GM21717 (cell line): Measurements from ENCODE around the gene MAGIX.
"Not testable (repeated sequence)": the region's sequence is repeated elsewhere in the genome, so short reads cannot be mapped to it uniquely, and the experiment has no call there.

ENCODE experiments used
- ATAC-seq: cut with Tn5 transposase; IDR thresholded peaks from one replicate; pipeline ENCODE4 v1.9.1; 2021; ENCODE audit warnings: mild to moderate bottlenecking, moderate library complexity; ENCODE audit not compliant: unreplicated experiment

The MAGIX gene

DNA sequence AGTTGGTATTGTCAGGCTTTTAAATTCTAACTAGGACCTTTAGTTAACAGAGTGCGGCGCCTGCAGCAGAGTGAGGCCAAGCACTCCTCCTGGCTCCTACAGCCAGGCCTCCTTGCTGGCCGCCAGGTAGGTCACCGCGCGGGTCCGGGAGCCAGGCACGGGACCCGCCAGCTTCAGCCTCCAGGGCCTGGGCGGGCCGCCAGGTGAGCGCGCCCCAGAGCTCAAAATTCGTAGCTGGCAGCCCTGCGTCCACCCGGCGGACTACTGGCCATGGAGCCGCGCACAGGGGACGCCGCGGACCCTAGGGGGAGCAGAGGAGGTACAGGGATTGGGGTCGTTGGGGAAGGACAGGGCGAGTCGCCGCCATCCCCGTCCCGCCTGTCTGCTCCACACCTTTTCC is at the start of gene MAGIX:
Gene MAGIX (plus strand): TSS at position 139 of the 400 bp plus-strand sequence. CDS start 132 bp downstream, at position 271.
- no peak for ATAC-seq

DNA sequence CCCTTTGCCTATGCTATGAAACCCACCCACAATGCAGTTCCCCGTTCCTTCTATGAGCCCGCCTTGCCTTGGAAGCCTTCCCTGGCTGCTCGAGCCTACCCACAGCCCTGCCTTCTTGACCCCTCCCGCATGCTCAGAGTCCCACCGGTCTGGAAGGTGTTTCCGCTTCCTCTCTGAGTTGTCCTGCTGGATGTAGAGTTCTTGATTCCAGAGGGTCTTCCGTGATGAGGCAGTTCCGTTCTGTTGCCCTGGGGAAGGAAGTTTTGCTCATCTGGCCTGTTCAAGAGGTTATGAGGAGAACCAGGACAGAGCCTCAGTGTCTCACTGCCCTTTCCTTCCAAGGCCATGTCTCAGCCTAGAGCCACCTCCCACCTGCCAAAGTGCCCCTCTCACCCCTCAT is 46.5 kb upstream of the MAGIX start:
- no peak for ATAC-seq

DNA sequence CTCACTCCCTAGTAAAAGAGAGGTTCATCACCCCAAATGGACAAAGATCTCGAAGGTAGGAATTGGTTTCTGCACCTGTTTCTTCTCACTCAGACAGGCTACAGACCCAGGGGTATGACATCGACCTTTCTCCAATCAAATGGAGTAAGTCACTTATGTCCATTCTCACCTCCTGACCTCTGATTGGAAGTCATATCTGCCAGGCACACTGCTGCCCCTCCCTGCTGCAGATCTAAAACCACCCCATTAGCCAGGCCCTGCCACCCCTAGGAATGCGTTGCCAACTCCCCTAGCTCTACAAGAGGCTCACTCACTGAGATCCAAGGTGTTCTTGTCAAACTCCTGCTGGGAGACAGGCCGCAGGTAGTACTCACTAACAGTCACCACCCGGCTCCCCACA is 45.8 kb upstream of the MAGIX start:
- no peak for ATAC-seq

DNA sequence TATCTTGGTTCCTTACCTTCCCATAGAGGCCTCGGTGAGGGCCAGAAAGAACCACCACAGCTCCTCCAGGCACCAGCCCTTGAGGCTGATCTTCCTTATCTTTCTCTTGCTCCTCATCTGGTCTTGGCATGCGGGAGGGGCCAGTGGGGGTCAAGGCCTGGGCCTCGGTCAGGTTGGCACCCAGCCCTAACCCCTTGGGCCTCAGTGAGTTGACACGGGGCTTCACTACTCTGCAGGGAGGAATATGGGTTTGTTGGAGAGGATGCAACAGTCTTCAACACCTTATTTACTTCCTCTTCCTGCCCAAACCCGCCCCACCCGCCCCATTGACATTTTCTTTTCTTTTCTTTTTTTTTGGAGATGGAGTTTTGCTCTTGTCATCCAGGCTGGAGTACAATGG is 45.0 kb upstream of the MAGIX start:
- ATAC-seq = no peak

DNA sequence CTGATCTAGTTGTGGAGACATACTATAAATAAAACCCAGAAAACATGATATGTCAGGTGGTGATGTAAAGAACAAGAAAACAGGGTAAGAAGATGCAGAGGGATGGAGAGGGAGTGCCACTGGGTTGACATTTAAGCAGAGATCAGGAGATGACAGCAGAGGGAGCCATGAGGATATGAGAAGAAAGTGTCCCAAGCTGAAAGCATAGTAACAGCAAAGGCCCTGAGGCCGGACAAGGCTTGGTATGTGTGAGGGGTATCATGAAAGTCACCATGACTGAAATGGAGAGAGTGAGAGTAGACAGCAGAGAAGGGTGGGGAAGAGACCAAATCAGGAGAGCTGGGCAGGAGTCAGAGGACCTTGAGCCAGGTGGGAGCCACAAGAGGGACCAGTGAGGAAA is 42.5 kb upstream of the MAGIX start:
- no peak for ATAC-seq

DNA sequence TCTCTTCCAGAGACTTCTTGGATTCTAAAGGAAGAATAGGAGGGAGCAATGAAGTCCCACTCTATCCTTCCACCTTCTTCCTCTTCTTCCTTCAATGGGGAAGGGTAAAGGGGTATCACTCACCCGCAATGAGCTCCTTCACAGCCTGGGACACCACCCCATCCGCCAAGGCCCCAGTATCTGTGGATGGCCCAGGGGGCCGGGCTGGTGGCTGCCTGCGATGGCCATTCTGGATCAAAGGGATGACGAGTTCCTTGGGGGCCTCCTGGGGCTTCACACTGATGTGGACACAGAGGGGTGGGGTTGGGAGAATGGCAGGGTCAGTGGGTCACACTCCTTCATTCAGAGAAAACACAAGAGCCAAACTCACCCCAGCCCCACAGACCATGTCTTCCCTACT is 40.1 kb upstream of the MAGIX start:
- no peak for ATAC-seq

DNA sequence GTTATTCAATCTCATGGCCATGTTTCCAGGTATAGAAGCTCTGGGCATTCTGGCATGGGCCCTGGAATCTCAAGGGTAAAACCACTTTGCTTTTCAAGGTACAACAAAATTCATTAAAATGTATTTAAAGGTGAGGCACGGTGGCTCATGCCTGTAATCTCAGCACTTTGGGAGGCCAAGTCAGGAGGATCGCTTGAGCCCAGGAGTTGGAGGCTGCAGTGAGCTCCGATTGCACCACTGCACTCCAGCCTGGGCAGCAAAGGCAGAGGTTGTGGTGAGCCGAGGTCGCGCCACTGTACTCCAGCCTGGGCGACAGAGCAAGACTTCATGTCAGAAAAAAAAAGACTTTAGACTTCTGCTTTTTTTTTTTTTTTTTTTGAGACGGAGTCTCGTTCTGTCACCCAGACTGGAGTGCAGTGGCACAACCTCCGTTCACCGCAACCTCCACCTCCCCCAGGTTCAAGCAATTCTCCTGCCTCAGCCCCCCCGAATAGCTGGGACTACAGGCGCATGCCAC is 34.8 kb upstream of the MAGIX start:
- not testable (repeated sequence) for ATAC-seq

DNA sequence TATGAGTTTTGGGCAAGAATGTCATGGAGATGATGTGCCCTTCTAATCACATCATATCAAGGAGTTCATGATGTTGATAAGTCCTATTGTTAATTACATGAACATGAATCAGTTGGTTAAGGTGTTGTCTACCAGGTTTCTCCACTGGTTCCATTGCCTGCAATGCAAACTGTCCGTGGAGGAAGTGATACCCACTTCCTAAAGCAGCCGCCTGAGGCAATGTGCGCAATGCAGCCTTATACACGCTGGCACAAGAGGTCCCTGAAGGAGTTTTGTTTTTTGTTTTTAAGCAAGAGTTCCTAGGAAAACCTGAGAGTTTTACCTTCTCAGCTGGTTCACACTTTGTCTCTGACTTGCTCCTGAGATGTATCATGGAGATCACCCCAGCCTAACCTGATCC is 33.1 kb upstream of the MAGIX start:
- ATAC-seq = no peak

DNA sequence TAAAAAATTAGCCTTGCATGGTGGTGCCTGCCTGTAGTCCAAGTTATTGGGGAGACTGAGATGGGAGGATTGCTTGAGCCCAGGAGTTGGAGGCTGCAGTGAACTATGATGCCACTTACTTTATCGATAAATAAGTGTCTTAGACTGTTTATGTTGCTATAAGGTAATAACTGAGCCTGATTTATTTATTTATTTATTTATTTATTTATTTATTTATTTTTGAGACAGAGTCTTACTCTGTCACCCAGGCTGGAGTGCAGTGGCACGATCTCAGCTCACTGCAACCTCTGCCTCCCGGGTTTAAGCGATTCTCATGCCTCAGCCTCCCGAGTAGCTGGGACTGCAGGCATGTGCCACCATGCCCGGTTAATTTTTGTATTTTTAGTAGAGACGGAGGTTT is 30.3 kb upstream of the MAGIX start:
- not testable (repeated sequence) for ATAC-seq

DNA sequence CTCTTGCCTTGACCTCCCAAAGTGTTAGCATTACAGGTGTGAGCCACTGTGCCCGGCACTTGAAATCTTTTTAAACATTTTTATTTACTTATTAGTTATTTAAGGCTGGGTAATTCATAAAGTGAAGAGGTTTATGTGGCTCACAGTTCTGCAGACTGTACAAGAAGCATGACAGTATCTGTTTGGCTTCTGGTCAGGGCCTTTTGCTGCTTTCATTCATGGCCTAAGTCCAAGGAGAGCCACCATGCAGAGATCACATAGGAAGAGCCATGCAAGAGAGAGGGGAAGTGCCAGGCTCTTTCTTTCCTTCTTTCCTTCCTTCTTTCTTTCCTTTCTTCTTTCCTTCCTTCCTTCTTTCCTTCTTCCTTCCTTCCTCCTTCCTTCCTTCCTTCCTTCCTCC is 28.8 kb upstream of the MAGIX start:
- no peak for ATAC-seq

DNA sequence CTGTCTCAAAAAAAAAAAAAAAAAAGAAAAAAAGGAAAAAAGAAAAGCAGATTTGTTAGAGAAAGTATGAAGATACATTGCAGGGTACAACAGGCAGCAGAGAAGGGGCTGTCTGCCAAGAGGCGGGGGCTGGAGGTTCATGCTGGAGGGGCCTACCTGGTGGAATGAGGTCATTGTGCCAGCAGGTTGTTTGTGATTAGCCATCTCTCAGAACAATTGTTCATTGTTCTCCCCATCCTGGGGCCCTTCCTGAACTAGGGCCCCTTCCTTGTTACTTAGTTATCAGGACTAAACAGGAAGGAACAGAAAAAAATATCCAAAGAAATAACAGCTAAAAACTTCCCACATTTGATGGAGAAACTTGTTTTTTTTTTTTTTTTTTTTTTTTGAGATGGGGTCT is 25.1 kb upstream of the MAGIX start:
- no peak for ATAC-seq

DNA sequence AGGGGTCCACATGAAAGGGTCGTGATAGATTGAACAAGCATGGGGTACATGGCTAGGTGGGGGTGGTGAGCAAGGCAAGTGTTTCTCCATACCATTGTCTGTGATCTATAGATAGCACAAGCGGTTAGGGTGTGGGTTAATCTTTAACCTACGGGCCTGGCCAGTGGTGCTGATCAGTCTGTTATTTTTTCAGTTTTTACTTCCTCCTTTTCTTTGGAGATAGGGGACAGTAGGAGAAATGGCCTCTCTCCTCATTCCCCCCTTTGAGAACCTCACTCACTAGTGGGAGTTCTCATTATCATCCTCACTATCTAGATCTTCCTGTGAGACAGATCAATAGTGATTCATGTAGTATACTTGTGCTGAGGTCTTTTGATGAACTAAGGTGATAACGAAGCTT is 22.8 kb upstream of the MAGIX start:
- ATAC-seq = no peak

DNA sequence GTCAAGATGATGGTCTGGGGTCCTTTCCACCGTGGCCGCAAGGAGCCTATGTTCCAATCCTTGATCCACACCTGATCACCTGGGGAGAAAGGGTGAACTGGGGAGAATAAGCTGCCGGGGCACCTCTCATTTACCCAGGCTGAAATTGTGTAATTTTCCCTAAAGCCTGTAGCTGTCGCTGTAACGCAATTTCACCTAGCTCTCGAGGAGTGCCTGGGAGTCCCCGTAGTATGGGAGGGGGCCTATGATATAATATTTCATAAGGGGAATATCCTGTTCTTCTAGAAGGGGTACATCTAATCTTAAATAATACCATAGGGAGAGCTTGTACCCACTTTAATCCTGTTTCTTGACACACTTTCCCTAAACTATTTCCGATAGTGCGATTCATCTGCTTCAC is 20.3 kb upstream of the MAGIX start:
- ATAC-seq = not testable (repeated sequence)

DNA sequence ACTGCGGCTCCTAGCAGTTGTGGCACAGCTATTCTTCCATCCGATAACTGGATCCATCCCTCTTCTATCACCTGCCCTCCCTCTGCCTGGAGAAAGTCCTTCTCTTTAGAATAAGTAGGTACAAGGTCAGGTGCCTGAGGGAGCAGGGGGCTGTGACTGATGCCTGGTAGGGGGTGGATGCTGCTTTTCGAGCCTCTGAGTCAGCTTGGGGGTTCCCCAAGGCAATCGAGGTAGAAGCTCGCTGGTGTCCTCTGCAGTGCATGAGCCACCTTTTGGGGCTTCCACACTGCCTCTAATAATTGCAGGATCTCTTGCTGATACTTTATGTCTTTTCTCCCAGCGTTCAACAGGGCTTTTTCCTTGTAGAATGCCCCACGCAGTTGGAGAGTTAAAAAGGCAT is 19.4 kb upstream of the MAGIX start:
- ATAC-seq = not testable (repeated sequence)

DNA sequence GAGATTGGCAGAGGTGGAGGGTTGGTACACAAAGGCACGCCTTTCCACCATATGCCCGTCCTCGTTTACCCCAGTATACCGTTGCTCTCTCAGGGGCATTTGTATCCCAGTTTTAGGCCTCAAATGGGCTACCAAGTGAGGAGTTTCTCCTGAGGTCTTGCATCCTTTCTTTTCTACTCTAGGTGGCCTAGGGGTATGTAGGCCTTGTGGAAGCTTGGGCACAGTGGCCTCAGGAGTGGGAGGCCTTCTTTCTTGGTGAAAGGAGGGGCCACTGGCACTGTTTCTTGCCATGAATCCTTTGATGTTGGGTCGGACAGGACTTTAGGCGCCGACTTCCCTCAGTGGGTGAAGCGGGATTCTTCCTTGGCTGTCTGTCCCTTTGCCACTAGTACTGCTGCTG is 15.3 kb upstream of the MAGIX start:
- no peak for ATAC-seq

DNA sequence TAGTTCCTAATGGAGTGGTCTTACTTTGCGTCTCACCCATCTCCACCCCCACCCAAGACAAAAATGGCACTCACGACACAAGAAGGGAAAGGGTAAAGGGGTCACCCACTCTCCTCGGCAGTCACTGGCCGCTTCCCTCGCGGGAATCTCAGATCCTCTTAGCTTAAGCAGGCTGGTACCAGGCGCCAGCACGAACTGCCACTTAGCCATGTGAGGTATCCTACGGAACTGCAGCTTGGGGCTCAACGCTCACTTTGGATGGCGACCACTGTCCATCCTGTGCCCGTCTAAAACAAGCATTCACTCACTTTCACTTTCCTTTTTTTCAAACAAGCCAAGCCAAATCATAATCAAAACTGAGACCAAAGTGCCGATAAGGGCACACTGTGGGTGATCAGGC is 14.6 kb upstream of the MAGIX start:
- no peak for ATAC-seq

DNA sequence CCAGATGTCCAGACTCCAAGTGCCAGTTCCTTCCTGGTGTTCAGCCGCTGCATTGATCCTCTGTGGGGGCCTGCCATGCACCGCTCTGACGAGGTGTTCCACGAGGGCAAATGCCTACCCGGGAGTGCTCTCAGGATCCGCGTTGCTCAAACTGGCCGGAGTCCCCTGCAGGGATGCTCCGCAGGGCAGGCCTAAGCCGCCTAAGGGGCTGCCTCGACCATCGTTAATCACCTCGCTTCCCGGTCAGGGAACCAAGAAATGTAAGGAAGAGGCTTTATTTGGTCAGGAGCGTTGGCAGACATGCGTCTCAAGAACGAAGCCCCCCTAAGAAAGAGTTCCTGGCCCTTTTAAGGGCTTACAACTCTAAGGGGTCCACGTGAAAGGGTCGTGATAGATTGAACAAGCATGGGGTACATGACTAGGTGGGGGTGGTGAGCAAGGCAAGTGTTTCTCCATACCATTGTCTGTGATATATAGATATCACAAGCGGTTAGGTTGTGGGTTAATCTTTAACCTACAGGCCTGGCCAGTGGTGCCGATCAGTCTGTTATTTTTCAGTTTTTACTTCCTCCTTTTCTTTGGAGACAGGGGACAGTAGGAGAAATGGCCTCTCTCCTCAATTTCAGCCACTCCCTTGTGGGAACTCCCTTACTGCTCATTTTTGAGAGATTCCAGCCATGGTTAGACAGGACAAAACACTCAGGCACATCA is 14.0 kb upstream of the MAGIX start:
- not testable (repeated sequence) for ATAC-seq

DNA sequence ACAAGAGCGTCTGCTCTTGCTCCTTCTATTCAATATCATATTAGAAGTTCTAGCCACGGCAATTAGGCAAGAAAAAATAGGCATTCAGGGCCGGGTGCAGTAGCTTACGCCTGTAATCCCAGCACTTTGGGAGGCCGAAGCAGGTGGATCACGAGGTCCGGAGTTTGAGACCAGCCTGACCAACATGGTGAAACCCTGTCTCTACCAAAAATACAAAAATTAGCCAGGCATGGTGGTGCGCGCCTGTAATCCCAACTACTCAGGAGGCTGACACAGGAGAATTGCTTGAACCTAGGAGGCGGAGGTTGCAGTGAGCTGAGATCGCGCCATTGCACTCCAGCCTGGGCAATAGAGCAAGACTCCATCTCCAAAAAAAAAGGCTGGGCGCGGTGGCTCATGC is 13.3 kb upstream of the MAGIX start:
- not testable (repeated sequence) for ATAC-seq

DNA sequence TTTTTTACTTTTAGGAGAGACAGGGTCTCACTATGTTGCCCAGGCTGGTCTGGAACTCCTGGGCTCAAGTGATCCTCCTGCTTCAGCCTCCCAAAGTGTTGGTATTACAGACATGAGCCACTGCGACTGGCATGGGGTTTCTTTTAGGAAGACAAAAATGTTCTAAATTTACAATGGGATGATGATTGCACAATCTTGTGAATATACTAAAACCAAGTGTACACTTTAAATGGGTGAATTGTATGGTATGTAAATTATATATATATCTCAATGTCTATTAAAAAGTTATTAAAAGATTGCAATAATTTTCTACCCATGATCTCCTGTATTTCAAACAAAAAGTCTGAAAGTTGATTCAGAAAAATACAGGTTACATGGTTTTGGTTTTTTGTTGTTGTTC is 9.1 kb upstream of the MAGIX start:
- no peak for ATAC-seq

DNA sequence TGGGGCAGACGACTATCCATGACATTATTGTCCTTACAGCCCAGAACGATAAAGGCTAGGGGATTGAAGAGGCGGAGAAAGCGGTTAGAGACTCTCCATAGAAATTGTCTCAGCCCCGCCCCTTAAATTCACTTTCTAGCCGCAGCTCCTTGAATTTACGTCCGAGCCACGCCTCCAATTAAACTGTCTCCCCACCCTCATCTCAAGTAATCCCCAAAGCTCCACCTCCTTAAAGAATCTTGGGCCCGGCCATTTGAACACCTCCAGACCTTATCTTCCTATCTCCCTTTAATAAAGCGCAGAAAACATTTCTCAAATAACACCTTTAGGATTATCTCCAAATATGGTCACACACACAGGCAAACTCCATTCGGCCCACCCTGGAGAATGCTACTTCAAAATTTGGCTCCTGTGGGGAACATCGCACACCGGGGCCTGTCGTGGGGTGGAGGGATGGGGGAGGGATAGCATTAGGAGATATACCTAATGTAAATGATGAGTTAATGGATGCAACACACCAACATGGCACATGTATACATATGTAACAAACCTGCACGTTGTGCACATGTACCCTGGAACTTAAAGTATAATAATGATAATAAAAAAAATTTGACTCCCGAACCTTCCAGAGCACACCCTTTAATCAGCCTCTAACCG is 7.2 kb upstream of the MAGIX start:
- ATAC-seq = no peak

DNA sequence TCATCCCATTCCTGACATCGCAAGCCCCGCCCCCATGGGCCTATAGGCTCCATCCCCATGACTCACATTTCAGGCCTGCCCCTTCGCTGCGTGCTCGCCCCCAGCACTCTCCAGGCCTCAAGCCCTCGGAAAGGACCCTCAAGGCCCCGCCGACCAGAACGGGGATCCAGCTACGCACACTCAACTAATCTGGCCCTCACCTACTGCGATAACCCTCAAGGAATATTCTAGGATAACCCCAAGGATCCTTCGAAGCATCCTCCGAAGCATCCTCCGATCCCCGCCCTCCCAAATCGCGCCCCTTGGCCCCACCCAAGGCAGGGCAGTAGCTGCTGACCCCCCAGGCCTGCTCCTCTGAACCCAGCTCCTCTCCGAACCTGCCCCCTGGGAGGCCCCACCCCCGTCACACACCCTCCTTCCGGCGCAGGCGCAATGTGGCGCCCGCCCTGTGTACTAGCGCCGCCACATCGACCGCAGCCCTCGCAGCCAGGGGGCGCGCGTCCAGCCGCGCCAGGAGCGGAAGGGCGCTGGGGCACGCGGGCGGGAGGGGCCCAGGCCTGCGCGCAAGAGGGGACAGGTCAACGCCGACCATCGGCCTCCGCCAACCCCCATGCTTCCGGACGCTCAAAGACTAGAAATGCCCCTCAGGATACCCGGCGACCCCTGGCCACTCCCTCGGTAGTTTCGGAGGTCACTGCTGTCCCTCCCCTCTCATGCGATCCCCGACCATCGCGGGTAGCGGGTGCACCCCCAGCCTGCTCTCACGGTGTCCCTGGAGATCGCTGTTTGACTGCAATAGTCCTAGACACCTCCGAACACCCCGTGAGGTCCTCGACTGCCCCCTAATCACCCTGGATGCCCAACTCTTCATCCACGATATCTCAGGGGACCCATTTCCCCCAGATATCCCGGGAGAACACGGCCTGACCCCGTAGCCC is 6.4 kb upstream of the MAGIX start:
- ATAC-seq = peak; percentile 83
